H9 (cell line): Measurements from ENCODE around the gene DIP2C. TPM values are rescaled to one million over a fixed set of nuclear protein-coding genes. Genes with fewer than 3 reads are reported as not detected.

ENCODE experiments used
- DNase-seq: peaks from one replicate; pipeline ENCODE4 v3.0.0-alpha.2; 2017
- H2AFZ ChIP-seq: one replicate; pipeline ENCODE4 v1.6.1; 2013; ENCODE audit warnings: mild to moderate bottlenecking, low read length, control low read depth, moderate library complexity
- H2AK5ac ChIP-seq: 2 replicates; pipeline ENCODE4 v1.6.1; 2013; ENCODE audit warnings: low read length, control low read depth, mixed read lengths; ENCODE audit not compliant: insufficient read length
- H2BK120ac ChIP-seq: one replicate; pipeline ENCODE4 v1.6.1; 2013; ENCODE audit warnings: low read depth, mild to moderate bottlenecking, low read length, control low read depth, inconsistent platforms; ENCODE audit not compliant: poor library complexity, severe bottlenecking
- H2BK12ac ChIP-seq: 2 replicates; pipeline ENCODE4 v1.6.1; 2013; ENCODE audit warnings: low read length, control low read depth, mixed read lengths, low read depth; ENCODE audit not compliant: insufficient read length
- H2BK15ac ChIP-seq: 2 replicates; pipeline ENCODE4 v1.6.1; 2013; ENCODE audit warnings: low read depth, low read length, control low read depth
- H2BK20ac ChIP-seq: one replicate; pipeline ENCODE4 v1.6.1; 2013; ENCODE audit warnings: low read depth, mild to moderate bottlenecking, low read length, control low read depth, inconsistent platforms; ENCODE audit not compliant: poor library complexity, severe bottlenecking
- H2BK5ac ChIP-seq: 2 replicates; pipeline ENCODE4 v1.6.1; 2013; ENCODE audit warnings: low read length, control low read depth, mixed read lengths; ENCODE audit not compliant: insufficient read length
- H3K14ac ChIP-seq: 2 replicates; pipeline ENCODE4 v1.6.1; 2013; ENCODE audit warnings: low read length, control low read depth; ENCODE audit not compliant: insufficient read depth
- H3K18ac ChIP-seq: 2 replicates; pipeline ENCODE4 v1.6.1; 2013; ENCODE audit warnings: low read depth, mild to moderate bottlenecking, mixed read lengths, low read length, control low read depth; ENCODE audit not compliant: insufficient read length
- H3K23ac ChIP-seq: 2 replicates; pipeline ENCODE4 v1.6.1; 2013; ENCODE audit warnings: low read length, control low read depth, mixed read lengths, low read depth; ENCODE audit not compliant: insufficient read length
- H3K23me2 ChIP-seq: 2 replicates; pipeline ENCODE4 v1.6.1; 2013; ENCODE audit warnings: low read depth, mild to moderate bottlenecking, mixed read lengths, low read length, control low read depth; ENCODE audit not compliant: insufficient read length, poor library complexity, severe bottlenecking
- H3K27ac ChIP-seq: 2 replicates; pipeline ENCODE4 v1.5.1; 2013; ENCODE audit warnings: low read length, control low read depth, mixed read lengths, low read depth; ENCODE audit not compliant: insufficient read length
- H3K27me3 ChIP-seq: 2 replicates; pipeline ENCODE4 v1.6.1; 2013; ENCODE audit warnings: low read length, control low read depth, inconsistent platforms; ENCODE audit not compliant: insufficient read depth
- H3K4ac ChIP-seq: 2 replicates; pipeline ENCODE4 v1.6.1; 2013; ENCODE audit warnings: low read depth, mild to moderate bottlenecking, control low read depth, inconsistent platforms, low read length, moderate library complexity
- H3K4me1 ChIP-seq: 2 replicates; pipeline ENCODE4 v1.6.1; 2013; ENCODE audit warnings: low read length, control low read depth, inconsistent platforms; ENCODE audit not compliant: insufficient read depth
- H3K4me2 ChIP-seq: 2 replicates; pipeline ENCODE4 v1.6.1; 2013; ENCODE audit warnings: low read length, control low read depth, mixed read lengths; ENCODE audit not compliant: insufficient read length, insufficient read depth
- H3K56ac ChIP-seq: 2 replicates; pipeline ENCODE4 v1.6.1; 2013; ENCODE audit warnings: low read depth, mild to moderate bottlenecking, mixed read lengths, low read length, control low read depth; ENCODE audit not compliant: insufficient read length
- H3K79me1 ChIP-seq: 2 replicates; pipeline ENCODE4 v1.6.1; 2013; ENCODE audit warnings: low read depth, mild to moderate bottlenecking, moderate library complexity, low read length, control low read depth, inconsistent platforms; ENCODE audit not compliant: insufficient read depth, poor library complexity, severe bottlenecking
- H3K79me2 ChIP-seq: 2 replicates; pipeline ENCODE4 v1.6.1; 2013; ENCODE audit warnings: low read length, control low read depth, inconsistent platforms; ENCODE audit not compliant: insufficient read depth
- H3K9ac ChIP-seq: 2 replicates; pipeline ENCODE4 v1.6.1; 2013; ENCODE audit warnings: low read length, control low read depth, mixed read lengths; ENCODE audit not compliant: insufficient read length; ENCODE audit errors: extremely low read depth
- H3K9me3 ChIP-seq: one replicate; pipeline ENCODE4 v1.6.1; 2013; ENCODE audit warnings: low read depth, low read length, inconsistent platforms; ENCODE audit not compliant: control insufficient read depth
- H3T11ph ChIP-seq: one replicate; pipeline ENCODE4 v1.6.1; 2013; ENCODE audit warnings: mild to moderate bottlenecking, low read length, control low read depth, inconsistent platforms
- H4K20me1 ChIP-seq: one replicate; pipeline ENCODE4 v1.6.1; 2013; ENCODE audit not compliant: control insufficient read depth, insufficient read length, insufficient read depth
- H4K5ac ChIP-seq: 2 replicates; pipeline ENCODE4 v1.6.1; 2013; ENCODE audit warnings: low read depth, mild to moderate bottlenecking, mixed read lengths, low read length, control low read depth; ENCODE audit not compliant: insufficient read length
- H4K8ac ChIP-seq: replicated peaks from 2 replicates; pipeline ENCODE4 v1.6.1; 2013; ENCODE audit warnings: low read length, control low read depth, mixed read lengths, low read depth; ENCODE audit not compliant: insufficient read length
- H4K91ac ChIP-seq: 2 replicates; pipeline ENCODE4 v1.6.1; 2013; ENCODE audit warnings: low read depth, mild to moderate bottlenecking, moderate library complexity, mixed read lengths, low read length, control low read depth; ENCODE audit not compliant: insufficient read length
- H3K27ac Mint-ChIP-seq, 3 experiments: 2 replicates in 2 of 3; 3 replicates in 1 of 3; pipeline ENCODE4 v1.8.0; 2020 to 2021; ENCODE audit warnings: mixed read lengths in 3 of 3, mild to moderate bottlenecking in 1 of 3, moderate library complexity in 1 of 3
- H3K27me3 Mint-ChIP-seq: 2 replicates; pipeline ENCODE4 v1.8.0; 2021; ENCODE audit warnings: low read depth, mild to moderate bottlenecking, moderate library complexity, mixed read lengths
- H3K36me3 Mint-ChIP-seq, 3 experiments: 2 replicates in 2 of 3; 3 replicates in 1 of 3; pipeline ENCODE4 v1.8.0; 2020 to 2021; ENCODE audit warnings: low read depth in 3 of 3, mixed read lengths in 3 of 3; ENCODE audit not compliant: insufficient read depth in 1 of 3
- H3K4me1 Mint-ChIP-seq, 2 experiments: 2 replicates each; pipeline ENCODE4 v1.8.0; 2020; ENCODE audit warnings: mixed read lengths in 2 of 2
- H3K4me3 Mint-ChIP-seq, 2 experiments: 2 replicates in 1 of 2; 3 replicates in 1 of 2; pipeline ENCODE4 v1.8.0; 2020 to 2021; ENCODE audit warnings: mild to moderate bottlenecking in 2 of 2, mixed read lengths in 2 of 2, moderate library complexity in 1 of 2
- H3K9me3 Mint-ChIP-seq, 2 experiments: 2 replicates in 1 of 2; 3 replicates in 1 of 2; pipeline ENCODE4 v1.8.0; 2020; ENCODE audit warnings: mild to moderate bottlenecking in 2 of 2, mixed read lengths in 2 of 2, moderate library complexity in 1 of 2
- CTCF ChIP-seq: fragments of 200-600 bp; sonication (generic); conservative IDR thresholded peaks from 3 replicates; pipeline ENCODE4 v1.8.0; 2021; ENCODE audit warnings: antibody characterized with exemption, mild to moderate bottlenecking
- WGBS: extraction: QIAGEN DNeasy Blood & Tissue Kit; methylation state at CpG from one replicate; pipeline ENCODE4 v1.1.7; 2013; ENCODE audit warnings: missing lambda C conversion rate, low lambda C conversion rate, mixed read lengths; ENCODE audit not compliant: insufficient read length; ENCODE audit errors: extremely low coverage; 5-methylcytosine and 5-hydroxymethylcytosine counted together
- total RNA-seq: library from RNA; stranded (reverse); gene quantifications from 2 replicates; pipeline ENCODE4 v1.2.1, GENCODE V29; 2021

The DIP2C gene
- total RNA-seq, 1 experiment from 2014 or later: 7.9 TPM

GRCh38 chr10:327889-328852, 361.3 kb downstream of the DIP2C start:
- H2BK15ac ChIP-seq: no peak overlapping the region
- H3K4me3 Mint-ChIP-seq: no peak overlapping the region
- H2BK5ac ChIP-seq: no peak overlapping the region
- no peaks in the 10 kb centered on the region for H3K27me3 Mint-ChIP-seq
- no peak overlapping the region for H2BK20ac ChIP-seq
- H3K27ac Mint-ChIP-seq: no peak overlapping the region
- H3K23me2 ChIP-seq: no peaks in the 10 kb centered on the region
- no peak overlapping the region for H3K23ac ChIP-seq
- no peaks in the 10 kb centered on the region for H3K79me2 ChIP-seq
- no peak overlapping the region for H2AK5ac ChIP-seq
- no peak overlapping the region for H3K4ac ChIP-seq
- H3K9ac ChIP-seq: no peak overlapping the region
- H4K91ac ChIP-seq: no peak overlapping the region
- no peak overlapping the region for H2BK120ac ChIP-seq
- H2AFZ ChIP-seq: no peak overlapping the region
- no peaks in the 10 kb centered on the region for H3K79me1 ChIP-seq
- no peaks in the 10 kb centered on the region; a peak in 1 of 5 replicates for H3K9me3 Mint-ChIP-seq
- H3K27me3 ChIP-seq: no peaks in the 10 kb centered on the region
- TF ChIP-seq CTCF: no peak
- H3K9me3 ChIP-seq: no peaks in the 10 kb centered on the region
- no CpG with 5 or more reads among the region's 22 CpGs for WGBS
- H3K4me1 Mint-ChIP-seq: peaks cover 9 to 10% of the 10 kb centered on the region in 2 experiments
- H3K56ac ChIP-seq: no peak overlapping the region
- peaks cover 4 to 22% (median 12%) of the 10 kb centered on the region in 3 experiments for H3K36me3 Mint-ChIP-seq
- H3K14ac ChIP-seq: no peak overlapping the region
- H3T11ph ChIP-seq: no peak overlapping the region
- no peaks in the 10 kb centered on the region for H4K20me1 ChIP-seq
- H4K5ac ChIP-seq: no peak overlapping the region
- H3K4me1 ChIP-seq: no peaks in the 10 kb centered on the region
- no peak overlapping the region for H3K27ac ChIP-seq
- no peak overlapping the region for H4K8ac ChIP-seq
- no peak overlapping the region for H3K18ac ChIP-seq
- H3K4me2 ChIP-seq: no peak overlapping the region
- DNase-seq: no peak
- no peak overlapping the region for H2BK12ac ChIP-seq
